H1 (cell line): Measurements from ENCODE around the gene BEST1. TPM values are rescaled to one million over a fixed set of nuclear protein-coding genes. Genes with fewer than 3 reads are reported as not detected.

Experiments
- CTCF ChIA-PET: fragments of 300-600 bp; sonication (Branson Sonifier 250); formaldehyde crosslinking; loops from one replicate; lab custom pipeline; 2021; ENCODE audit not compliant: partially characterized antibody; lab: Charles Lee
- POLR2A ChIA-PET: fragments of 300-600 bp; sonication (Branson Sonifier 250); formaldehyde crosslinking; loops from one replicate; lab custom pipeline; 2021; ENCODE audit warnings: inconsistent platforms; ENCODE audit not compliant: partially characterized antibody; lab: Charles Lee
- DNase-seq, 2 experiments: peaks; one replicate each; pipeline versions ENCODE4 v3.0.0 to v3.0.0-alpha.2; 2010 to 2022; ENCODE audit warnings: low spot score in 2 of 2, low read depth in 1 of 2, mixed read lengths in 1 of 2
- FAIRE-seq: peaks from 2 replicates; lab custom pipeline; 2011; peaks lifted over from hg19 to GRCh38; lab: Jason Lieb, UNC
- H2AFZ ChIP-seq: 2 replicates; pipeline ENCODE4 v1.8.1; 2012; ENCODE audit warnings: low read length, inconsistent platforms
- H2AK5ac ChIP-seq: 2 replicates; pipeline ENCODE4 v1.6.1; 2013; ENCODE audit warnings: low read depth, low read length
- H2BK120ac ChIP-seq: replicated peaks from 2 replicates; pipeline ENCODE3; 2013; ENCODE audit warnings: low read depth, low read length, inconsistent platforms
- H2BK12ac ChIP-seq: 2 replicates; pipeline ENCODE4 v1.6.1; 2013; ENCODE audit warnings: low read depth, low read length
- H2BK15ac ChIP-seq: 2 replicates; pipeline ENCODE4 v1.6.1; 2013; ENCODE audit warnings: low read length
- H2BK20ac ChIP-seq: 2 replicates; pipeline ENCODE4 v1.6.1; 2013; ENCODE audit warnings: low read length
- H2BK5ac ChIP-seq: 2 replicates; pipeline ENCODE4 v1.6.1; 2013; ENCODE audit warnings: low read depth, low read length
- H3K14ac ChIP-seq: 2 replicates; pipeline ENCODE4 v1.6.1; 2013; ENCODE audit warnings: inconsistent platforms; ENCODE audit not compliant: insufficient read length
- H3K18ac ChIP-seq: 2 replicates; pipeline ENCODE4 v1.6.1; 2013; ENCODE audit warnings: low read length; ENCODE audit errors: extremely low read depth
- H3K23ac ChIP-seq: 2 replicates; pipeline ENCODE4 v1.6.1; 2013; ENCODE audit warnings: inconsistent platforms; ENCODE audit not compliant: insufficient read length
- H3K23me2 ChIP-seq: 2 replicates; pipeline ENCODE4 v1.6.1; 2013; ENCODE audit warnings: low read depth, low read length
- H3K27ac ChIP-seq: 2 replicates; pipeline ENCODE4 v1.6.1; 2011; ENCODE audit warnings: low read depth, low read length, inconsistent platforms
- H3K27me3 ChIP-seq, 4 experiments: replicated peaks in 1 of 4; 1 replicate in 1 of 4; 2 replicates in 3 of 4; pipeline versions ENCODE4 v1.6.1 to v1.8.1; 2011 to 2013; ENCODE audit warnings: low read length in 3 of 4, mild to moderate bottlenecking in 3 of 4, inconsistent platforms in 2 of 4, mixed read lengths in 2 of 4, moderate library complexity in 1 of 4; ENCODE audit not compliant: control insufficient read depth in 3 of 4, insufficient read depth in 3 of 4; ENCODE audit errors: extremely low read depth in 1 of 4
- H3K36me3 ChIP-seq, 4 experiments: 2 replicates each; pipeline versions ENCODE4 v1.6.1 to v1.8.1; 2011 to 2013; ENCODE audit warnings: mild to moderate bottlenecking in 4 of 4, low read length in 3 of 4, moderate library complexity in 2 of 4, control low read depth in 1 of 4, inconsistent platforms in 1 of 4; ENCODE audit not compliant: insufficient read depth in 4 of 4, control insufficient read depth in 2 of 4
- H3K4ac ChIP-seq: replicated peaks from 2 replicates; pipeline ENCODE3; 2013; ENCODE audit warnings: low read length, low read depth, mixed read lengths, inconsistent platforms; ENCODE audit not compliant: insufficient read length
- H3K4me1 ChIP-seq, 4 experiments: replicated peaks in 1 of 4; 1 replicate in 1 of 4; 2 replicates in 3 of 4; pipeline versions ENCODE4 v1.6.1 to v1.8.1; 2011 to 2013; ENCODE audit warnings: low read length in 3 of 4, inconsistent platforms in 2 of 4, mixed read lengths in 1 of 4; ENCODE audit not compliant: insufficient read depth in 4 of 4, control insufficient read depth in 3 of 4
- H3K4me2 ChIP-seq, 2 experiments: 2 replicates each; pipeline versions ENCODE4 v1.6.1 to v1.8.1; 2011 to 2013; ENCODE audit warnings: low read depth in 2 of 2, low read length in 2 of 2, control low read depth in 1 of 2, inconsistent platforms in 1 of 2, mild to moderate bottlenecking in 1 of 2; ENCODE audit not compliant: insufficient read depth in 1 of 2
- H3K4me3 ChIP-seq, 4 experiments: fragments of 200-600, 300-600 bp in 1 of 4; sonication (generic), shearing (Covaris generic), sonication (Bioruptor Twin) in 1 of 4; 2 replicates each; pipeline versions ENCODE4 v1.5.1 to v1.8.1; 2011 to 2016; ENCODE audit warnings: low read length in 4 of 4, low read depth in 3 of 4, control low read depth in 2 of 4, inconsistent platforms in 2 of 4, mild to moderate bottlenecking in 2 of 4, mixed read lengths in 1 of 4, moderate library complexity in 1 of 4; ENCODE audit not compliant: insufficient read depth in 2 of 4; ENCODE audit errors: extremely low read depth in 1 of 4
- H3K56ac ChIP-seq: replicated peaks from 2 replicates; pipeline ENCODE3; 2013; ENCODE audit warnings: low read depth, mild to moderate bottlenecking, mixed read lengths, low read length, inconsistent platforms; ENCODE audit not compliant: insufficient read length
- H3K79me1 ChIP-seq: 2 replicates; pipeline ENCODE4 v1.6.1; 2013; ENCODE audit warnings: low read depth, low read length, control low read depth
- H3K79me2 ChIP-seq, 2 experiments: 2 replicates each; pipeline versions ENCODE4 v1.6.1 to v1.8.1; 2012 to 2013; ENCODE audit warnings: low read length in 2 of 2, mild to moderate bottlenecking in 2 of 2, inconsistent platforms in 1 of 2; ENCODE audit not compliant: insufficient read depth in 2 of 2, control insufficient read depth in 1 of 2
- H3K9ac ChIP-seq, 4 experiments: replicated peaks in 1 of 4; 1 replicate in 1 of 4; 2 replicates in 3 of 4; pipeline versions ENCODE4 v1.6.1 to v1.8.1; 2011 to 2013; ENCODE audit warnings: low read depth in 3 of 4, low read length in 3 of 4, control low read depth in 2 of 4, mild to moderate bottlenecking in 2 of 4, moderate library complexity in 2 of 4, inconsistent platforms in 1 of 4; ENCODE audit errors: extremely low read depth in 1 of 4
- H3K9me3 ChIP-seq, 2 experiments: 2 replicates each; pipeline versions ENCODE4 v1.6.1 to v1.8.1; 2012 to 2013; ENCODE audit warnings: mild to moderate bottlenecking in 2 of 2, moderate library complexity in 2 of 2, control low read depth in 1 of 2, inconsistent platforms in 1 of 2, low read depth in 1 of 2, low read length in 1 of 2, mixed read lengths in 1 of 2; ENCODE audit not compliant: insufficient read depth in 2 of 2
- H4K20me1 ChIP-seq, 2 experiments: replicated peaks in 1 of 2; 2 replicates each; pipeline versions ENCODE3 to v1.8.1; 2011 to 2013; ENCODE audit warnings: inconsistent platforms in 2 of 2, low read length in 2 of 2, mild to moderate bottlenecking in 1 of 2; ENCODE audit not compliant: insufficient read depth in 2 of 2, control insufficient read depth in 1 of 2
- H4K5ac ChIP-seq: 2 replicates; pipeline ENCODE4 v1.6.1; 2013; ENCODE audit warnings: low read length, low read depth, mixed read lengths, inconsistent platforms; ENCODE audit not compliant: insufficient read length
- H4K8ac ChIP-seq: 2 replicates; pipeline ENCODE4 v1.8.0; 2013; ENCODE audit warnings: mild to moderate bottlenecking, moderate library complexity, low read length, inconsistent platforms; ENCODE audit not compliant: insufficient read depth; ENCODE audit errors: extremely low read depth
- H4K91ac ChIP-seq: replicated peaks from 2 replicates; pipeline ENCODE3; 2013; ENCODE audit warnings: low read length, mixed read lengths, inconsistent platforms; ENCODE audit not compliant: insufficient read length
- CHD2 ChIP-seq: IDR thresholded peaks from 2 replicates; pipeline ENCODE4 v1.6.1; 2012; ENCODE audit warnings: low read length, improper control_type of control experiment
- CREB1 ChIP-seq: IDR thresholded peaks from 2 replicates; pipeline ENCODE4 v1.6.1; 2012; ENCODE audit warnings: inconsistent platforms
- GTF2F1 ChIP-seq: IDR thresholded peaks from 2 replicates; pipeline ENCODE4 v1.6.1; 2012; ENCODE audit warnings: low read depth, low read length, improper control_type of control experiment, borderline replicate concordance
- HDAC6 ChIP-seq: IDR thresholded peaks from one replicate; pipeline ENCODE4 v1.7.1; 2012; ENCODE audit warnings: low read depth, mild to moderate bottlenecking, inconsistent platforms, low read length, moderate library complexity
- KDM1A ChIP-seq: fragments of 200-600, 300-600 bp; sonication (generic); IDR thresholded peaks from 2 replicates; pipeline ENCODE4 v1.7.1; 2016; ENCODE audit warnings: mild to moderate bottlenecking, low read length, borderline replicate concordance
- MAX ChIP-seq: IDR thresholded peaks from 2 replicates; pipeline ENCODE4 v1.6.1; 2012; ENCODE audit warnings: inconsistent platforms
- NANOG ChIP-seq: IDR thresholded peaks from 2 replicates; pipeline ENCODE4 v1.6.1; 2011; ENCODE audit warnings: low read length, low read depth, mild to moderate bottlenecking, inconsistent platforms; ENCODE audit not compliant: insufficient read depth, poor library complexity, severe bottlenecking
- POLR2A ChIP-seq, 2 experiments: IDR thresholded peaks; 1 replicate in 1 of 2; 2 replicates in 1 of 2; pipeline ENCODE4 v1.6.1; 2011; ENCODE audit warnings: low read depth in 2 of 2, low read length in 2 of 2, mild to moderate bottlenecking in 2 of 2; ENCODE audit errors: control extremely low read depth in 1 of 2
- POLR2AphosphoS5 ChIP-seq: IDR thresholded peaks from 2 replicates; pipeline ENCODE4 v1.6.1; 2011; ENCODE audit warnings: low read depth, low read length
- RBBP5 ChIP-seq: IDR thresholded peaks from 2 replicates; pipeline ENCODE4 v1.7.1; 2012; ENCODE audit warnings: low read depth, mild to moderate bottlenecking, inconsistent platforms, low read length, moderate library complexity, borderline replicate concordance
- SIN3A ChIP-seq, 2 experiments: IDR thresholded peaks in 1 of 2; conservative IDR thresholded peaks in 1 of 2; 2 replicates each; pipeline ENCODE4 v1.6.1; 2011 to 2012; ENCODE audit warnings: low read length in 2 of 2, improper control_type of control experiment in 1 of 2, low read depth in 1 of 2, mild to moderate bottlenecking in 1 of 2
- TCF12 ChIP-seq: IDR thresholded peaks from 2 replicates; pipeline ENCODE4 v1.6.1; 2011; ENCODE audit warnings: low read depth, mild to moderate bottlenecking, low read length
- YY1 ChIP-seq: IDR thresholded peaks from 2 replicates; pipeline ENCODE4 v1.6.1; 2011; ENCODE audit warnings: low read depth, mild to moderate bottlenecking, low read length
- WGBS, 2 experiments: shearing (Covaris generic) in 1 of 2; methylation state at CpG; one replicate each; pipeline versions ENCODE4 v1.1.6 to v1.1.7; 2013 to 2015; ENCODE audit warnings: low lambda C conversion rate in 2 of 2, mixed read lengths in 2 of 2, inconsistent platforms in 1 of 2, low coverage in 1 of 2, missing lambda C conversion rate in 1 of 2; ENCODE audit not compliant: insufficient replicate concordance in 2 of 2, insufficient coverage in 1 of 2, insufficient read length in 1 of 2; ENCODE audit errors: extremely low coverage in 1 of 2, missing lambda C conversion rate in 1 of 2; 5-methylcytosine and 5-hydroxymethylcytosine counted together
- polyA plus RNA-seq, 7 experiments: library from polyadenylated mRNA; depleted of rRNA in 3 of 7; stranded (reverse) in 5 of 7; unstranded in 2 of 7; fragments of >200 nt in 5 of 7; fragments of 200-250 nt in 2 of 7; gene quantifications; 1 replicate in 5 of 7; 2 replicates in 1 of 7; 4 replicates in 1 of 7; pipeline versions ENCODE4 v1.2.1 to v1.2.3, GENCODE V29; 2011 to 2013; ENCODE audit warnings: missing spikeins in 2 of 7, mixed read lengths in 2 of 7
- total RNA-seq: library from RNA; stranded (reverse); fragmentation: NEBNext Ultra II Directional; extraction: Animal tissue kit (Norgen Biotek cat#: 25700); gene quantifications from 2 replicates; pipeline ENCODE4 v1.2.1, GENCODE V29; 2021

Gene BEST1
- total and polyA plus RNA-seq, 2 of the 8 experiments (the other 6 are each of a cell fraction or from before 2014, with no cell fraction given): 0.22 to 0.62 TPM

DNA sequence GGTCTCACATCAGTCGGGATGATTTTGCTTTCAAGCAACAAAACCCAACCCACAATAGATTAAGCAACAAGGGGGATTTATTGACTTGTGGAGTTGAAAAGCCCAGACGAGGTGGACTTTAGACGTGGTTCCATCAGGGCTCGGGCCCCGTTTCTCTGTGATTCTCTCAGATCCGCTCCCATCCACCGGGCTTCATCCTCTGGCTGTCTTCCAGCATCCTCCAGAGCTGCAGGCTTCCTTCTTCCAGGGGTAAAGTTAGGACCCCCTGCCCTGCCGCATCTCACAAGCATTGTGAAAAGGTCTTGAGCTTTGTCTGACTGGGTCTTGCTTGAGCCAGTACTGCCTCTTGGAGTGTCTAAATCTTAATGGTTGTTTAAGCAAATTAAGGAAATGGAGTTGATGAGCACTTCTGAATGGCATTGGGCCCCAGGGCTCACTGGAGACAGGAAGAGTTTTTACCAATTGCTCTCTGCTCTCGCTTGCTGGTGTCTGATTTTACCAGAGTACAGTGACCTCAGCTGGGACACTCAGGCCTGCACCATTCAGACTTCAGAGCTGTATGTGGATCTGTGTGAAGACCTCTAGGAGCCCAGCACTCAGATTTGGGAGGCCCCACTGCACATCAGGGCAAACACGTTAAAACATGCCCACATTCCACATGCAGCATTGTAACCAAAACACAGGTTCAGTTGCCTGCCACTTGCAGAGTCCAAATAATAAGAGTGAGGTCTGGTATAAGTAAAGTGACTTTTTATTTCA is 30.8 kb downstream of the BEST1 start:
- no peak overlapping the region for H3K27ac ChIP-seq
- no peak overlapping the region; a peak in 1 of 7 replicates for H3K9ac ChIP-seq
- H2BK15ac ChIP-seq: no peak overlapping the region
- no peak overlapping the region for H2AK5ac ChIP-seq
- POLR2A ChIA-PET: interaction anchor here (1.1 to 25.7 kb wide), 3 partner anchors 8 to 21 kb away, joined by 3 to 458 read pairs (median 5); partner anchors contain the start of genes BEST1 and FTH1
- peak overlapping the region; percentile 50; the same call in 1 of the 2 replicates for H2BK12ac ChIP-seq
- peaks cover 0 to 2% of the 10 kb centered on the region in 2 experiments for H4K20me1 ChIP-seq
- no peak overlapping the region for H4K5ac ChIP-seq
- no peak overlapping the region; the same call in 1 of the 2 replicates for H4K8ac ChIP-seq
- no peak overlapping the region for H3K56ac ChIP-seq
- H2BK120ac ChIP-seq: no peak overlapping the region
- no peak overlapping the region for H3K14ac ChIP-seq
- no peaks in the 10 kb centered on the region for H3K36me3 ChIP-seq
- H4K91ac ChIP-seq: peak overlapping the region; percentile 10
- CTCF ChIA-PET: interaction anchor here (1.0 to 2.1 kb wide), 6 partner anchors 8 to 100 kb away, joined by 3 to 9 read pairs (median 4); no protein-coding TSS in a partner anchor
- no peak overlapping the region for H2BK20ac ChIP-seq
- peaks cover 0 to 2% (median 0%) of the 10 kb centered on the region in 4 experiments; a peak in 1 of 7 replicates for H3K4me1 ChIP-seq
- no peak overlapping the region for H3K18ac ChIP-seq
- 93% methylated on average over 10 of the region's 10 CpGs; no CpG with 5 or more reads in 1 of the 2 experiments for WGBS, 2 experiments
- no peak overlapping the region for H2AFZ ChIP-seq
- no peaks in the 10 kb centered on the region for H3K79me2 ChIP-seq
- no peak overlapping the region for H3K4me2 ChIP-seq
- H3K27me3 ChIP-seq: peaks cover 9 to 35% (median 16%) of the 10 kb centered on the region in 4 experiments; a peak in 5 of 7 replicates
- no peak overlapping the region for H3K4me3 ChIP-seq
- H3K9me3 ChIP-seq: no peaks in the 10 kb centered on the region
- H3K79me1 ChIP-seq: no peaks in the 10 kb centered on the region
- peak overlapping the region; percentile 14 for H3K4ac ChIP-seq
- DNase-seq (no peak), FAIRE-seq (no peak)
- no peak overlapping the region for H3K23ac ChIP-seq
- no peak overlapping the region for H2BK5ac ChIP-seq
- H3K23me2 ChIP-seq: no peaks in the 10 kb centered on the region
- no peak for TF ChIP-seq KDM1A
- TF ChIP-seq RBBP5: no peak
- no peak for TF ChIP-seq POLR2AphosphoS5
- TF ChIP-seq CREB1: no peak
- TF ChIP-seq POLR2A (IDR thresholded peaks at IDR 0.05; ENCODE audit: control extremely low read depth in 1 of 2, low read depth in 2 of 2, low read length in 2 of 2): no peak
- TF ChIP-seq SIN3A (conservative IDR thresholded peaks at IDR 0.05 in 1 of 2, IDR thresholded peaks at IDR 0.05 in 1 of 2; ENCODE audit: low read depth in 1 of 2, low read length in 2 of 2): no peak
- TF ChIP-seq HDAC6: no peak
- no peak for TF ChIP-seq CHD2
- TF ChIP-seq MAX: no peak
- no peak for TF ChIP-seq TCF12
- TF ChIP-seq NANOG: no peak
- TF ChIP-seq YY1: no peak
- no peak for TF ChIP-seq GTF2F1
